ENCODE measurements around the gene AEN. TPM values are rescaled to one million over a fixed set of nuclear protein-coding genes. Genes with fewer than 3 reads are reported as not detected.

The AEN gene
- total RNA-seq, 1 experiment from 2014 or later: 36.2 TPM

- RAD21 ChIA-PET (ENCODE audit: low non-redundant PET in 1 of 2, low total read pairs in 2 of 2, uncharacterized antibody in 2 of 2, unreplicated experiment in 2 of 2): no interaction called here
- Histone ChIP-seq H4K20me1 (ENCODE audit: insufficient read depth) (no peaks in the 10 kb centered on the region), H3K27me3 (ENCODE audit: insufficient read depth, low read length) (no peaks in the 10 kb centered on the region), H3K27ac (ENCODE audit: low read depth, low read length) (no peak overlapping the region), H3K9me3 (ENCODE audit: control insufficient read depth in 1 of 2, insufficient read depth in 1 of 2, low read depth in 1 of 2, low read length in 2 of 2) (no peaks in the 10 kb centered on the region), H2AFZ (ENCODE audit: low read depth, low read length, poor library complexity, severe bottlenecking) (no peak overlapping the region), H3K9ac (ENCODE audit: low read length) (no peak overlapping the region), H3K4me2 (ENCODE audit: low read length) (no peak overlapping the region), H3K9me2 (ENCODE audit: insufficient read depth) (no peaks in the 10 kb centered on the region), H3K4me3 (replicated peaks in 1 of 2; ENCODE audit: low read depth in 1 of 2, low read length in 2 of 2) (no peak overlapping the region), H3K4me1 (ENCODE audit: control insufficient read depth in 1 of 2, insufficient read depth in 2 of 2, low read length in 2 of 2) (peaks cover 25 to 27% of the 10 kb centered on the region in 2 experiments), H3K36me3 (ENCODE audit: control insufficient read depth in 1 of 2, insufficient read depth in 2 of 2, low read length in 2 of 2) (no peaks in the 10 kb centered on the region), H3K79me2 (ENCODE audit: insufficient read depth, low read length) (no peaks in the 10 kb centered on the region)
- POLR2A ChIA-PET: no interaction called here
- DNase-seq (ENCODE audit: low read depth, low spot score) (no peak), ATAC-seq (no peak)
- intact Hi-C loops (cut with micrococcal nuclease): no loop called here
- no peak for TF ChIP-seq EZH2phosphoT487 (IDR thresholded peaks at IDR 0.05; ENCODE audit: borderline replicate concordance)
- no peak for TF ChIP-seq REST (IDR thresholded peaks at IDR 0.05; ENCODE audit: low read depth)
- CTCF ChIA-PET: no interaction called here
- BruUV-seq (replicated peaks): no TSS peak
Observed at GRCh38 chr15:88644741-88645140, 23.6 kb downstream of the AEN start.

GRCh38 chr15:88645171-88646087 lies 24.3 kb downstream of the AEN start:
- Histone ChIP-seq H3K4me2 (ENCODE audit: low read length) (no peak overlapping the region), H3K27me3 (ENCODE audit: insufficient read depth, low read length) (no peaks in the 10 kb centered on the region), H3K27ac (ENCODE audit: low read depth, low read length) (no peak overlapping the region), H3K4me1 (ENCODE audit: control insufficient read depth in 1 of 2, insufficient read depth in 2 of 2, low read length in 2 of 2) (peaks cover 23 to 26% of the 10 kb centered on the region in 2 experiments), H2AFZ (ENCODE audit: low read depth, low read length, poor library complexity, severe bottlenecking) (no peak overlapping the region), H3K4me3 (replicated peaks in 1 of 2; ENCODE audit: low read depth in 1 of 2, low read length in 2 of 2) (no peak overlapping the region), H3K36me3 (ENCODE audit: control insufficient read depth in 1 of 2, insufficient read depth in 2 of 2, low read length in 2 of 2) (no peaks in the 10 kb centered on the region), H3K79me2 (ENCODE audit: insufficient read depth, low read length) (no peaks in the 10 kb centered on the region), H3K9ac (ENCODE audit: low read length) (no peak overlapping the region), H4K20me1 (ENCODE audit: insufficient read depth) (no peaks in the 10 kb centered on the region), H3K9me2 (ENCODE audit: insufficient read depth) (no peaks in the 10 kb centered on the region), H3K9me3 (ENCODE audit: control insufficient read depth in 1 of 2, insufficient read depth in 1 of 2, low read depth in 1 of 2, low read length in 2 of 2) (no peaks in the 10 kb centered on the region)
- POLR2A ChIA-PET: no interaction called here
- BruUV-seq (replicated peaks): no TSS peak
- no peak for DNase-seq (ENCODE audit: low read depth, low spot score)
- no peak for ATAC-seq
- CTCF ChIA-PET: no interaction called here
- RAD21 ChIA-PET (ENCODE audit: low non-redundant PET in 1 of 2, low total read pairs in 2 of 2, uncharacterized antibody in 2 of 2, unreplicated experiment in 2 of 2): no interaction called here
- no peak for TF ChIP-seq RAD21 (IDR thresholded peaks at IDR 0.05; ENCODE audit: low read depth)
- no peak for TF ChIP-seq ZBTB33 (IDR thresholded peaks at IDR 0.05; ENCODE audit: extremely low read depth, insufficient replicate concordance, low read length)
- TF ChIP-seq CTCF (IDR thresholded peaks at IDR 0.05 in 2 of 3, conservative IDR thresholded peaks at IDR 0.05 in 1 of 3; ENCODE audit: borderline replicate concordance in 1 of 3, insufficient read depth in 1 of 3, low read depth in 2 of 3, low read length in 2 of 3): no peak
- TF ChIP-seq ATF3 (IDR thresholded peaks at IDR 0.05): no peak
- no peak for TF ChIP-seq TCF7L2 (IDR thresholded peaks at IDR 0.05; ENCODE audit: borderline replicate concordance, extremely low read depth, insufficient read depth, insufficient read length)
- TF ChIP-seq CBX3 (IDR thresholded peaks at IDR 0.05; ENCODE audit: low read depth): no peak
- no peak for TF ChIP-seq EZH2 (IDR thresholded peaks at IDR 0.05)
- no peak for TF ChIP-seq SP1 (IDR thresholded peaks at IDR 0.05; ENCODE audit: low read depth)
- intact Hi-C loops (cut with micrococcal nuclease): no loop called here
